Natural killer cell (primary cell): ENCODE measurements around the gene HS6ST2. TPM values are rescaled to one million over a fixed set of nuclear protein-coding genes. Genes with fewer than 3 reads are reported as not detected.

ENCODE experiments used
- ATAC-seq, 3 donors: fragments of 150-1000 bp in 2 of 3; fragments of 200-7000 bp in 1 of 3; cut with Tn5 transposase; 1 replicate in 1 of 3; 2 replicates in 2 of 3; pipeline ENCODE4 v1.10.0; 2021; ENCODE audit warnings: mild to moderate bottlenecking in 2 of 3, moderate library complexity in 2 of 3
- DNase-seq, 2 donors: peaks; one replicate each; pipeline versions ENCODE4 v3.0.0 to v3.0.0-alpha.2; 2013 to 2021; ENCODE audit warnings: mixed read lengths in 1 of 2
- H3K27ac ChIP-seq: one replicate; pipeline ENCODE4 v1.5.1; 2013; ENCODE audit warnings: mild to moderate bottlenecking, low read length
- H3K27me3 ChIP-seq: one replicate; pipeline ENCODE4 v1.6.1; 2013; ENCODE audit warnings: low read length; ENCODE audit not compliant: control insufficient read depth, insufficient read depth
- H3K36me3 ChIP-seq: one replicate; pipeline ENCODE4 v1.6.1; 2013; ENCODE audit warnings: low read length; ENCODE audit not compliant: control insufficient read depth, insufficient read depth
- H3K4me1 ChIP-seq: one replicate; pipeline ENCODE4 v1.6.1; 2013; ENCODE audit warnings: low read length; ENCODE audit not compliant: control insufficient read depth, insufficient read depth
- H3K4me3 ChIP-seq: one replicate; pipeline ENCODE4 v1.5.1; 2013; ENCODE audit warnings: low read length
- H3K9me3 ChIP-seq: one replicate; pipeline ENCODE4 v1.6.1; 2013; ENCODE audit warnings: low read length; ENCODE audit not compliant: control insufficient read depth, insufficient read depth
- H3K27ac Mint-ChIP-seq, 2 donors: one replicate each; pipeline ENCODE4 v1.8.0; 2022; ENCODE audit warnings: mild to moderate bottlenecking in 2 of 2, mixed read lengths in 2 of 2, moderate library complexity in 1 of 2
- H3K27me3 Mint-ChIP-seq, 2 donors: one replicate each; pipeline ENCODE4 v1.8.0; 2022; ENCODE audit warnings: low read depth in 2 of 2, mixed read lengths in 2 of 2
- H3K36me3 Mint-ChIP-seq: one replicate; pipeline ENCODE4 v1.8.0; 2022; ENCODE audit warnings: mixed read lengths
- H3K4me1 Mint-ChIP-seq, 2 donors: one replicate each; pipeline ENCODE4 v1.8.0; 2022; ENCODE audit warnings: mixed read lengths in 2 of 2
- H3K4me3 Mint-ChIP-seq: one replicate; pipeline ENCODE4 v1.8.0; 2022; ENCODE audit warnings: mild to moderate bottlenecking, moderate library complexity, mixed read lengths
- H3K9me3 Mint-ChIP-seq, 2 donors: one replicate each; pipeline ENCODE4 v1.8.0; 2022; ENCODE audit warnings: mixed read lengths in 2 of 2
- CTCF ChIP-seq: fragments of 200-600 bp; IDR thresholded peaks from one replicate; pipeline ENCODE4 v1.8.0; 2022; ENCODE audit warnings: antibody characterized with exemption
- WGBS: methylation state at CpG from one replicate; pipeline ENCODE4 v1.1.7; 2013; ENCODE audit warnings: missing lambda C conversion rate; ENCODE audit not compliant: insufficient coverage; 5-methylcytosine and 5-hydroxymethylcytosine counted together
- intact Hi-C: fragments of 100-400 bp; cut with micrococcal nuclease; formaldehyde crosslinking; loops from one replicate; pipeline ENCODE4 v1.14.2; 2022
- total RNA-seq, 4 donors: library from RNA; stranded (reverse); fragments of 120-200 nt in 1 of 4; gene quantifications; one replicate each; pipeline versions ENCODE4 v1.2.3 to v1.2.4, GENCODE V29; 2013 to 2022

The HS6ST2 gene
- total RNA-seq, 3 donors from 2014 or later (not counting 1 experiment from before 2014, with no cell fraction given), result not detected

- DNase-seq (no peak), ATAC-seq (no peak)
- H3K4me3 ChIP-seq, result no peak overlapping the region
- H3K36me3 ChIP-seq, result no peaks in the 10 kb centered on the region
- no peaks in the 10 kb centered on the region for H3K36me3 Mint-ChIP-seq
- H3K27me3 ChIP-seq, result no peaks in the 10 kb centered on the region
- H3K9me3 Mint-ChIP-seq, result no peaks in the 10 kb centered on the region
- no peak overlapping the region for H3K27ac Mint-ChIP-seq
- intact Hi-C loops, result no loop called here
- H3K27me3 Mint-ChIP-seq, result no peaks in the 10 kb centered on the region
- WGBS, result 100% methylated on average over 1 of the region's 3 CpGs
- no peaks in the 10 kb centered on the region for H3K4me1 Mint-ChIP-seq
- no peak overlapping the region for H3K4me3 Mint-ChIP-seq
- H3K27ac ChIP-seq, result no peak overlapping the region
- no peak for TF ChIP-seq CTCF
- no peaks in the 10 kb centered on the region for H3K9me3 ChIP-seq
- no peaks in the 10 kb centered on the region for H3K4me1 ChIP-seq
These were observed 136.3 kb downstream of the HS6ST2 start for GRCh38 chrX:132821974-132822633.

DNA sequence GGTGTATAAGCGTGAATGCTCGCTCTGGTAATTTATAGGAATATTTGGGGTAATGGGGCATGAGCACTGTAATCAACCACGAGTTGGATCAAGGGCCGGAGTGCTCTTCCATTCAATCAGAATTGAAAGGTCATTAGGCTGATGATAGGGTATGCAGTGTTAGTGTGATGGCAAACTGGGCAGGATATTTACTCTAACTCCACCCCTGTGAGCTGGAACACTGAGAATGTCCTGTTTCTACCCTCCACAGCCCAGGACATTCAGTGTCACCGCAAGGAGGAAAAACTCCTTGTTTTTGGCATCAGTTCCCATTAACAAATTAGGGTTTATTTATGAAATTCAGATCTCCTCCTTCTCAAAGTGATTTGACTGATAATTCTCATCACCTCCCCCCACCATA is 137.8 kb downstream of the HS6ST2 start:
- DNase-seq, result no peak
- 85% methylated on average over 4 of the region's 5 CpGs for whole genome bisulfite sequencing
- Mint-ChIP-seq H3K36me3 (no peaks in the 10 kb centered on the region), H3K4me3 (no peak overlapping the region), H3K27me3 (no peaks in the 10 kb centered on the region), H3K4me1 (no peaks in the 10 kb centered on the region), H3K9me3 (no peaks in the 10 kb centered on the region), H3K27ac (no peak overlapping the region)
- ATAC-seq, result no peak
- intact Hi-C loops, result no loop called here
- Histone ChIP-seq H3K9me3 (no peaks in the 10 kb centered on the region), H3K4me3 (no peak overlapping the region), H3K27ac (no peak overlapping the region), H3K4me1 (no peaks in the 10 kb centered on the region), H3K36me3 (no peaks in the 10 kb centered on the region), H3K27me3 (no peaks in the 10 kb centered on the region)
- no peak for TF ChIP-seq CTCF

DNA sequence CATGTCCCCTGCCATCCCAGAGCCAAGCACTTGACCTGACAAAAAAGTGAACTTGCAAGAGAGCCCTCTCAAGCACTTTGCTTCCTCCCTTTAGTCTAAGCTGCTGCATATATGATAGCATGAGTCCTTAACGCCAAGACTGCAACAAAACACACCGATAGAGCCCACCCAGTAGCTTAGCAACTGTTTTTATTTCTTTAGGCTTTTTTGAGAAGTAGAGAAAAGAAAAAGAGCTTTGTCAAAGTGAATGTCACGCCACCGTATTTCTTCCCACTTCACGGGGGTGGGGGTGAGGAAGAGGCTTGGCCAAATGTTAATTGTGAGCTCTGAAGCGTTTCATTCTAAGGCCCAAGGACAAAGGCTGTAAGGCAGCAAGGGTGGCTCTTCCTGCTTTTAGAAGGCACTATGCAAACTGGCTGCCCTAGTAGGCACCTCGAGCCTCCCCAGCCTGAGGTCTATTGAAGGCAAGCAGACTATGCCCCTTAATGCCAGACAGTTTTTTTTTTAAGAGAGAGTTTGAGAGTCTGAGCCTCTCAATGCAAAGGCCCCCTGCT is 138.6 kb downstream of the HS6ST2 start:
- Mint-ChIP-seq H3K9me3 (no peaks in the 10 kb centered on the region), H3K36me3 (no peaks in the 10 kb centered on the region), H3K27ac (no peak overlapping the region), H3K4me1 (no peaks in the 10 kb centered on the region), H3K4me3 (no peak overlapping the region), H3K27me3 (peaks cover 0 to under 1% of the 10 kb centered on the region in 2 donors)
- WGBS, result 88% methylated on average over 6 of the region's 7 CpGs
- Histone ChIP-seq H3K9me3 (no peaks in the 10 kb centered on the region), H3K36me3 (no peaks in the 10 kb centered on the region), H3K27me3 (no peaks in the 10 kb centered on the region), H3K27ac (no peak overlapping the region), H3K4me1 (no peaks in the 10 kb centered on the region), H3K4me3 (no peak overlapping the region)
- no peak for ATAC-seq
- no peak for TF ChIP-seq CTCF
- DNase-seq, result no peak
- intact Hi-C loops, result no loop called here

DNA sequence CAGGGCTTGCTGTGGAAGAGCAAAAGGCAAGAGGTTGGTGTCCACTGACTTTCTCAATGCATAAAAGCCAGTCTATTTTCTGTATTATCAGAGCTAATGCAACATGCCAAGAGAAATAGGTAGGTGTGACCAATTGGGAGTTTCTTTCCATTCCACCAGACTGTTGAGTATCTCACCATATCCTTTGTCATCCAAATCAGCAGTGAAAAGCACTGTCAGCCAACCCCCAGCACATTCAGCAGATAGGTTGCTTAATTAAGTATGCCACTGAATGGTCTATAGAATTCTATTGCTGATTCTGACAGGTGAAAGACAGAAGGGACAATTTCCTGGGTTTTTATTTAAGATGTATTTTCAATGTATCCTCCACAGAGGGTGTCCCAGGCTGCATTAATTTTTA is 139.8 kb downstream of the HS6ST2 start:
- DNase-seq (no peak), ATAC-seq (no peak)
- no peaks in the 10 kb centered on the region for H3K4me1 Mint-ChIP-seq
- no peak overlapping the region for H3K27ac ChIP-seq
- H3K36me3 Mint-ChIP-seq, result no peaks in the 10 kb centered on the region
- H3K9me3 Mint-ChIP-seq, result no peaks in the 10 kb centered on the region
- no peak overlapping the region for H3K4me3 ChIP-seq
- no peaks in the 10 kb centered on the region for H3K4me1 ChIP-seq
- H3K36me3 ChIP-seq, result no peaks in the 10 kb centered on the region
- H3K27me3 Mint-ChIP-seq, result peaks cover 2 to 4% of the 10 kb centered on the region in 2 donors
- no peak overlapping the region for H3K27ac Mint-ChIP-seq
- no peaks in the 10 kb centered on the region for H3K27me3 ChIP-seq
- no peak for TF ChIP-seq CTCF
- intact Hi-C loops, result no loop called here
- H3K4me3 Mint-ChIP-seq, result no peak overlapping the region
- no peaks in the 10 kb centered on the region for H3K9me3 ChIP-seq
